ENCODE results near the gene BDH1.

DNA sequence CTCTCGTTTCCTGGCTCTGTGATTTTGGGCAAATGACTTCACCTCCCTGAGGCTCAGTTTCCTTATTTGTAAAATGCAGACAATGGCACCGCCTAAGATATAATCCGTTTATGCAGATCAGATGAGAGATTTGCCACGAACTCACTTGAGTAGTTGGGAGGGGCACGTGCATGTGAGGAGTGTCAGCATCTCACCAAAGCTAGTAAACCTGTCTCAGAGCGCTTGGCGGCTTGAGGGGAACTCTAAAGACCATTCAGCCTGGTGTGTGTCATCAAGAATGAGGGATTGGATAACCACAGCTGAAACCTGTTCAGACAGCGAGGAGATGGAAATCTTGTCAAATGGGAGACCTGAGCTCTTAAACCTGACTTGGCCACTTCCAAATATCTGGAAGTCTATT, 48.7 kb downstream of the BDH1 start:
- TF ChIP-seq, protein P1, sequence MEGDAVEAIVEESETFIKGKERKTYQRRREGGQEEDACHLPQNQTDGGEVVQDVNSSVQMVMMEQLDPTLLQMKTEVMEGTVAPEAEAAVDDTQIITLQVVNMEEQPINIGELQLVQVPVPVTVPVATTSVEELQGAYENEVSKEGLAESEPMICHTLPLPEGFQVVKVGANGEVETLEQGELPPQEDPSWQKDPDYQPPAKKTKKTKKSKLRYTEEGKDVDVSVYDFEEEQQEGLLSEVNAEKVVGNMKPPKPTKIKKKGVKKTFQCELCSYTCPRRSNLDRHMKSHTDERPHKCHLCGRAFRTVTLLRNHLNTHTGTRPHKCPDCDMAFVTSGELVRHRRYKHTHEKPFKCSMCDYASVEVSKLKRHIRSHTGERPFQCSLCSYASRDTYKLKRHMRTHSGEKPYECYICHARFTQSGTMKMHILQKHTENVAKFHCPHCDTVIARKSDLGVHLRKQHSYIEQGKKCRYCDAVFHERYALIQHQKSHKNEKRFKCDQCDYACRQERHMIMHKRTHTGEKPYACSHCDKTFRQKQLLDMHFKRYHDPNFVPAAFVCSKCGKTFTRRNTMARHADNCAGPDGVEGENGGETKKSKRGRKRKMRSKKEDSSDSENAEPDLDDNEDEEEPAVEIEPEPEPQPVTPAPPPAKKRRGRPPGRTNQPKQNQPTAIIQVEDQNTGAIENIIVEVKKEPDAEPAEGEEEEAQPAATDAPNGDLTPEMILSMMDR (conservative IDR thresholded peaks at IDR 0.05 in 1 of 2, IDR thresholded peaks at IDR 0.05 in 1 of 2; ENCODE audit: extremely low read depth in 1 of 2, insufficient read depth in 1 of 2, low read depth in 1 of 2, low read length in 2 of 2) = no peak
- no peak for TF ChIP-seq EZH2 (IDR thresholded peaks at IDR 0.05; ENCODE audit: borderline replicate concordance, low read length)
